Mucosa of descending colon (tissue), 3 donors: Measurements from ENCODE around the gene SLC27A6. TPM values are rescaled to one million over a fixed set of nuclear protein-coding genes. Genes with fewer than 3 reads are reported as not detected.
"Not testable (repeated sequence)": the region's sequence is repeated elsewhere in the genome, so short reads cannot be mapped to it uniquely, and the experiment has no call there.

Experiments used
- ATAC-seq: fragments of 200-7000 bp; cut with Tn5 transposase; one replicate; pipeline ENCODE4 v1.9.1; 2020; ENCODE audit warnings: mild to moderate bottlenecking, moderate library complexity
- DNase-seq, 3 donors: peaks; one replicate each; pipeline ENCODE4 v3.0.0-alpha.2; 2020
- H3K36me3 ChIP-seq: fragments of 200-600 bp; one replicate; pipeline ENCODE4 v1.8.0; 2021; ENCODE audit warnings: low read depth, mild to moderate bottlenecking
- H3K4me1 ChIP-seq: fragments of 200-600 bp; one replicate; pipeline ENCODE4 v1.8.0; 2021; ENCODE audit warnings: low read depth, mild to moderate bottlenecking
- H3K4me3 ChIP-seq: fragments of 200-600 bp; one replicate; pipeline ENCODE4 v1.8.0; 2021; ENCODE audit warnings: mild to moderate bottlenecking
- H3K9me3 ChIP-seq: fragments of 200-600 bp; one replicate; pipeline ENCODE4 v1.8.0; 2021; ENCODE audit warnings: mild to moderate bottlenecking
- intact Hi-C, 2 donors: fragments of 100-400 bp; cut with DNase I in 1 of 2; cut with micrococcal nuclease in 1 of 2; formaldehyde crosslinking; loops; one replicate each; pipeline versions ENCODE4 v1.11.0 to v1.11.1; 2022; cut with DNase I, micrococcal nuclease
- total RNA-seq, 3 donors: library from RNA; stranded (reverse); fragmentation: NEBNext Ultra II Directional in 2 of 3; extraction: Animal tissue kit (Norgen Biotek cat#: 25700) in 2 of 3; gene quantifications; one replicate each; pipeline versions ENCODE4 v1.2.1 to v1.2.4, GENCODE V29; 2021 to 2023
- TF ChIP-seq, protein P1 (sequence below): fragments of 200-600 bp; IDR thresholded peaks from one replicate; pipeline ENCODE4 v1.8.0; 2022; ENCODE audit warnings: antibody characterized with exemption, mild to moderate bottlenecking
- donor health status: DM: no; HTN: no; CAD: no; lungs with moderate emphysema.
- donor health status: DM: no; HTN: no; CAD: no.
- donor health status: DM: no; HTN: yes; CAD: no.

Gene SLC27A6
- total RNA-seq, 3 donors from 2014 or later: 0.14 to 0.85 (median 0.41) TPM

DNA sequence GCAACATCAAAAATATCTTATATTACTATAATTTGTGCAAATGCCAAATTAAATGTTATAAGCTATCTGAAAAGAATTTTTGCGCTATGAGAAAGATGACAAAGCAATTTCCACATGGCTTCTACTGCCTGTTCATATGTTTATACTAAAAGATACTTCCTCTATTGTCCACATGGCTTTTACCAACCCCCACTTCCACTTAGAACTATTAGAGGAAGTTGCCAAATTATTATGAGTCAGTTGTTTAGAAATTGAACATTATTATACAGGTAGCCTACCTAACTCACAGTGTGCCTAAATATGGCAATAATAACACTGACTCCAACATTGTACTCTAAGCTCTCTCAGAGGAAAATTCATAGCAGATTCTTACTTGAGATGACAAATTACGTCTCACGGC is 37.6 kb upstream of the SLC27A6 start:
- DNase-seq (no peak), ATAC-seq (no peak)
- peaks cover 2% of the 10 kb centered on the region for H3K9me3 ChIP-seq
- no peak overlapping the region for H3K4me3 ChIP-seq
- intact Hi-C loops: no loop called here
- H3K36me3 ChIP-seq: no peaks in the 10 kb centered on the region
- TF ChIP-seq, protein P1, sequence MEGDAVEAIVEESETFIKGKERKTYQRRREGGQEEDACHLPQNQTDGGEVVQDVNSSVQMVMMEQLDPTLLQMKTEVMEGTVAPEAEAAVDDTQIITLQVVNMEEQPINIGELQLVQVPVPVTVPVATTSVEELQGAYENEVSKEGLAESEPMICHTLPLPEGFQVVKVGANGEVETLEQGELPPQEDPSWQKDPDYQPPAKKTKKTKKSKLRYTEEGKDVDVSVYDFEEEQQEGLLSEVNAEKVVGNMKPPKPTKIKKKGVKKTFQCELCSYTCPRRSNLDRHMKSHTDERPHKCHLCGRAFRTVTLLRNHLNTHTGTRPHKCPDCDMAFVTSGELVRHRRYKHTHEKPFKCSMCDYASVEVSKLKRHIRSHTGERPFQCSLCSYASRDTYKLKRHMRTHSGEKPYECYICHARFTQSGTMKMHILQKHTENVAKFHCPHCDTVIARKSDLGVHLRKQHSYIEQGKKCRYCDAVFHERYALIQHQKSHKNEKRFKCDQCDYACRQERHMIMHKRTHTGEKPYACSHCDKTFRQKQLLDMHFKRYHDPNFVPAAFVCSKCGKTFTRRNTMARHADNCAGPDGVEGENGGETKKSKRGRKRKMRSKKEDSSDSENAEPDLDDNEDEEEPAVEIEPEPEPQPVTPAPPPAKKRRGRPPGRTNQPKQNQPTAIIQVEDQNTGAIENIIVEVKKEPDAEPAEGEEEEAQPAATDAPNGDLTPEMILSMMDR: no peak
- H3K4me1 ChIP-seq: no peaks in the 10 kb centered on the region

DNA sequence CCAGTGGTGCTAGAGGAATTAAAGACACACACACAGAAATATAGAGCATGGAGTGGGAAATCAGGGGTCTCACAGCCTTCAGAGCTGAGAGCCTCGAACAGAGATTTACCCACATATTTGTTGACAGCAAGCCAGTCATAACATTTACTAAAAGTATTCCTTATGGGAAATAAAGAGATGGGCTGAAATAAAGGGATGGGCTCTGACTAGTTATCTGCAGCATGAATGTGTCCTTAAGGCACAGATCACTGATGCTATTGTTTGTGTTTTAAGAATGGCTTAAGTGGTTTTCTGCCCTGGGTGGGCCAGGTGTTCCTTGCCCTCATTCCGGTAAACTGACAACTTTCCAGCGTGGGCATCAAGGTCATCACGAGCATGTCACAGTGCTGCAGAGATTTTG is 33.1 kb upstream of the SLC27A6 start:
- H3K36me3 ChIP-seq, ATAC-seq, H3K4me1 ChIP-seq, H3K9me3 ChIP-seq, DNase-seq, H3K4me3 ChIP-seq, intact Hi-C loops: not testable (repeated sequence)

DNA sequence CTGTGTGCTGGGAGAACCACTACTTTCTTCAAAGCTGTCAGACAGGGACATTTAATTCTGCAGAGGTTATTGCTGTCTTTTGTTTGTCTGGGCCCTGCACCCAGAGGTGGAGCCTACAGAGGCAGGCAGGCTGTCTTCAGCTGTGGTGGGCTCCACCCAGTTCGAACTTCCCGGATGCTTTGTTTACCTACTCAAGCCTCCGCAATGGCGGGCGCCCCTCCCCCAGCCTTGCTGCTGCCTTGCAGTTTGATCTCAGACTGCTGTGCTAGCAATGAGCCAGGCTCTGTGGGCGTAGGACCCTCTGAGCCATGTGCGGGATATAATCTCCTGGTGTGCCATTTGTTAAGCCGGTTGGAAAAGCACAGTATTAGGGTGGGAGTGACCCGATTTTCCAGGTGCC is 22.2 kb upstream of the SLC27A6 start:
- intact Hi-C loops, ATAC-seq: not testable (repeated sequence)

DNA sequence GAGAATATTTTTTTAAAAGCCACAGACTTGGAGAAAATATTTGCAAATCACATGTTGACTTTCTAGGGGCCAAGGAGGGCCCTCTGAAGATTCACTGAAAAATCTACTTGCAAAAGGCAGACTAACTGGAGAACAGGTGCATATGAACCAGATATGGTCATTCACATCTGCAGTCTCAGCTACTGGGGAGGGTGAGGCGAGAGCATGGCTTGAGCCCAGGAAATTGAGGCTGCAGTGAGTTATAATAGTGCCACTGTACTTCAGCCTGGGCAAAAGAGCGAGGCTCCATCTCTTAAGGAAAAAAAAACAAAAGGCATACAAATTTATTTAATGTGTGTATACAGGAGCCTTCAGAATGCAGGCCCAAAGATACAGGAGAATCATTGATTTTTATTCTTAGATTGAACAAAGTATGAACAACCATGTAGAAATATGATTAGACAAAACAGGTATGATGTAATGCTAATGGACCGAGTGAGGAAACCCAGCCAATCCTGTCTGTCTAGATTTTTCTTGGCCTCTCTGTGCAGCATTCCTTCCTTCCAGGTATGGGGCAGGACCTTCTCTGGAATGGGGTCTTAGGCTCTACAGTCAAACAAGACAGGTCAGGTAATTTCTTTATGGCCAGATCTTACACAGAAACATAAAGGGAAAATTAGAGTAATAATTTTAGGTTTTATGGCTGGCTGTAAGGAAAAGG is 15.3 kb upstream of the SLC27A6 start:
- no peaks in the 10 kb centered on the region for H3K9me3 ChIP-seq
- H3K4me1 ChIP-seq: no peaks in the 10 kb centered on the region
- no peak overlapping the region for H3K4me3 ChIP-seq
- intact Hi-C loops: no loop called here
- DNase-seq: no peak
- H3K36me3 ChIP-seq: no peaks in the 10 kb centered on the region
- TF ChIP-seq, protein P1: no peak
- no peak for ATAC-seq

More for the DNA sequence above, 22.2 kb upstream of the SLC27A6 start:
- H3K9me3 ChIP-seq, H3K4me3 ChIP-seq, H3K36me3 ChIP-seq, DNase-seq, H3K4me1 ChIP-seq: not testable (repeated sequence)

DNA sequence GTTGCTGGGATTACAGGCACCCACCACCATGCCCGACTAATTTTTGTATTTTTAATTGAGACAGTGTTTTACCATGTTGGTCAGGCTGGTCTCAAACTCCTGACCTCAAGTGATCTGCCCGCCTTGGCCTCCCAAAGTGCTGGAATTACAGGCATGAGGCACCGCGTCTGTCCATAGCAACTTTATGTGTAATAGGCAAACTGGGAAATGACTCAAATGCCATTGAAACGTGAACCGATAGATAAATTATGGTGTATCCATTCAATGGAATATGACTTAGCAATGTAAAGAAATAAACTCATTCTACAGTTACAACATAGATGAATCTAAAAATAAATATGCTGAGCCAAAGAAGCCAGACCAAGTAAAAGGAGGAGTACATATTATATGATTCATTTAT is 14.0 kb upstream of the SLC27A6 start:
- DNase-seq, intact Hi-C loops, H3K36me3 ChIP-seq, H3K4me1 ChIP-seq, H3K4me3 ChIP-seq, H3K9me3 ChIP-seq, ATAC-seq: not testable (repeated sequence)

DNA sequence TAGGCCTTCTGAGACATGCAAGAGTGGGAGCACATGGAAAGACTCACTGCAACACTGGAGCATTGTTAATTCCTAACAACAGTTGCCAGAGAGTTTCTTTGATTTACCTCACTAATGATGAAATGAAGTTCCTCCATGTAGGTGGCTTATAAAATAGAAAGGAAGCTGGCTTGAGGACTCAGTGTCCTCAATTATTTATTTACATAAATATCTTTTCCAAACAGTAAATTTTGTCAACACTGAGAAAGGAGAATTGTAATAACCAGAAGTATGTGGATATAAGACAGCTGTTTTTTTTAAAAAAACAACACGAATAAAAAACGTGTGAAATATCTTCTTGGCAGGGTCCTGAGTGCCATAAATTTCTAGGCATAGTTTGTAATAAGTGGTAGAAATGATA is 9.1 kb upstream of the SLC27A6 start:
- DNase-seq (no peak), ATAC-seq (no peak)
- TF ChIP-seq, protein P1: no peak
- Histone ChIP-seq H3K36me3 (no peaks in the 10 kb centered on the region), H3K4me1 (no peaks in the 10 kb centered on the region), H3K9me3 (no peaks in the 10 kb centered on the region), H3K4me3 (no peak overlapping the region)
- intact Hi-C loops: no loop called here

DNA sequence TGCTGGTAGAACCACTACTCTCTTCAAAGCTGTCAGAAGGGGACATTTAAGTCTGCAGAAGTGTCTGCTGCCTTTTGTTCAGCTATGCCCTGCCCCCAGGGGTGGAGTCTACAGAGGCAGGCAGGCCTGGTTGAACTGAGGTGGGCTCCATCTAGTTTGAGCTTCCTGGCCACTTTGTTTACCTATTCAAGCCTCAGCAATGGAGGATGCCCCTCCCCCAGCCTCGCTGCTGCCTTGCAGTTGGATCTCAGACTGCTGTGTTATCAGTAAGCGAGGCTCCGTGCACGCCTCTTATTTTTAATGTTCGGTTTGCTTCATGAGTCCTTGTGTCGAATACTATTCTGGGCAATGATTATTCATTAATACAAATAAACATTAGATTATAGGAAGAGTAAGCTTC is 3.1 kb upstream of the SLC27A6 start:
- Histone ChIP-seq H3K36me3 (no peaks in the 10 kb centered on the region), H3K4me1 (no peaks in the 10 kb centered on the region), H3K4me3 (no peak overlapping the region), H3K9me3 (no peaks in the 10 kb centered on the region)
- ATAC-seq: no peak
- intact Hi-C loops: no loop called here
- DNase-seq: no peak
- TF ChIP-seq, protein P1: no peak
